WI38 (cell line): ENCODE results near the gene MEI4.

ENCODE experiments used
- H3K4me3 ChIP-seq: 2 replicates; pipeline ENCODE4 v1.5.1; 2011; ENCODE audit warnings: low read depth, mild to moderate bottlenecking, control low read depth, low read length
- CTCF ChIP-seq: IDR thresholded peaks from 2 replicates; pipeline ENCODE4 v1.5.1; 2012; ENCODE audit warnings: low read depth, mild to moderate bottlenecking, control low read depth, low read length

MEI4 gene

GRCh38 chr6:77786935-77787629 is 134.2 kb downstream of the MEI4 start:
- TF ChIP-seq CTCF, result no peak
- no peak overlapping the region for H3K4me3 ChIP-seq

- TF ChIP-seq CTCF, result no peak
- H3K4me3 ChIP-seq, result no peak overlapping the region
Observed at GRCh38 chr6:77796824-77797809, 144.3 kb downstream of the MEI4 start.

GRCh38 chr6:77812304-77812703 is 159.5 kb downstream of the MEI4 start:
- no peak for TF ChIP-seq CTCF
- no peak overlapping the region for H3K4me3 ChIP-seq

GRCh38 chr6:77813090-77813489 is 160.3 kb downstream of the MEI4 start:
- TF ChIP-seq CTCF, result no peak
- H3K4me3 ChIP-seq, result no peak overlapping the region

- H3K4me3 ChIP-seq, result no peak overlapping the region
- no peak for TF ChIP-seq CTCF
Observed at GRCh38 chr6:77814119-77814518, 161.3 kb downstream of the MEI4 start.

- H3K4me3 ChIP-seq, result no peak overlapping the region
- no peak for TF ChIP-seq CTCF
Observed at GRCh38 chr6:77815531-77815930, 162.7 kb downstream of the MEI4 start.

GRCh38 chr6:77816766-77817270 is 164.0 kb downstream of the MEI4 start:
- TF ChIP-seq CTCF, result no peak
- H3K4me3 ChIP-seq, result no peak overlapping the region
